HUDEP-2 (cell line): ENCODE data around the gene MVB12B.
"Not testable (repeated sequence)": the region's sequence is repeated elsewhere in the genome, so short reads cannot be mapped to it uniquely, and the experiment has no call there.

Experiments
- DNase-seq, 76 experiments: peaks; one replicate each; lab custom pipeline; 2025; ENCODE audit not compliant: unreplicated experiment in 76 of 76; lab: John Stamatoyannopoulos, UW

MVB12B gene

DNA sequence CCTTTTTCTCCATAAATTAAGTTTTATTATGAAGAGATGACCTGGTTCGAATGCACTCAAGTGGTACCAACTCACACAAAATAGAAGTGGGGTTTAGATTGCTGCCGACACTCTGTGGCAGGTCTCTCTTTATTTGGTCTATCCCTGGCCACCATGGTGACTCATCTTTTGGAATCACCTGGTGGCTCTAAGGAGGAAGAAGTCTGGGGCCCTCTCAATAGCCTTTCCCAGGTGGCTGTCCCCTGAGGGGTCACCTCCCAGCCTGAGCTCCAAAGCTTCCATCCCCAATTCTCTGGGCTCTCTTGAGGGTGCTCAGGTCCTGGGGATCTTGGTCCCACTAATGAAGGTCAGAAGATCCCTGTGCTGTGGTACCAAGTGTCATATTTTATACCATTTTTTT lies 136.8 kb downstream of the MVB12B start:
- DNase-seq = no peak

DNA sequence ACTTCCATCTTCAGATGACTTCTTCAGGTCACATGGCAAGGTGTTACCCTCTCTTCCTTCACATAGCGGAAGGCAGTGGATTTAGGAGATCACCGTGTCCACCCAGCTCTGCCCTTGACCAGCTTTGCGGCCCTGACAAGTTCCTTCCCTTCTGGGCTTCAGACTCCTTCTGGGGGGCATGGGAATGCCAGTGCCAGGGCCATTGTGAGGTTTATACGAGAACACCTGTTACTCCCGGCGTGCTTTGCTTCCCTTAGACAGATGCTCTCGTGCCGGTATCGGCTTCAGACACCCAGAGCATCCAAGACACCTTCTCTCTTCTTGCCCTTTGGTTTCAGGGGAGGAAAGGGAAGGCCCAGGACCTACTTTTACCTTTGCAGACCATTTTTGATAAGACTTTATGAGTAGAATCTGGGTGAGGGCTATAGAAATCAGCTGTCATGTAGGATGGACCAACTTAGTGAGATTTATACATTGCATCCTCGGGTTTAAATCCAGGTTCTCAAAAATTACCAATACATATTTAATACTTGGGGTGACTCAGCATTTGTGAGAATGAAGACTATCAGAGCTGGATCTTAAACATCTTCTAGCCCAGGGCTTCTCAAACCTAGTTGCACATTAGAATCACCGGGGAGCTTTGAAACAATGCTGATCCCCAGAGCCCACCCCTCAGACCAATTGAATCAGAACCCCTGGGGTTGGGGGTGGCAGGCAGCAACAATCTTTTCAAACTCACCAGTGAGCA lies 138.2 kb downstream of the MVB12B start:
- DNase-seq = no peak

DNA sequence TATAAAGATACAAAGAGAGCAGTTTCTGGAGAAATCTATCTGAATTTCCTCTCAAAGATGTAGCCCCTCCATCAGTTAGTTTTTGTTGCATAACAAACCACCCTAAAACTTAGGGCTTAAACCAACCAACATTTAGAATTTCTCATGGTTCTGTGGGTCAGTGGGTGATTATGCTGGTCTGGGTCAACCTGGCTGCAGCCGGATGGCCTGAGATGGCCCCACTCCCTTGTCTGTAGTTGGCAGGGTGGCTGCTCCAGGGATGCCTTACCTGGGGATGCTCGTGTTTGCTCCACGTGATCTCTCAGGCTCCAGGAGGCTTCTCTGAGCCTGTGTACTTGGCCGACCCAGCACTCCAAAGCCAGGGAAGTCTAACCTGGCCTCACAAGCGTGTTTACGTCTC lies 139.3 kb downstream of the MVB12B start:
- DNase-seq = no peak

DNA sequence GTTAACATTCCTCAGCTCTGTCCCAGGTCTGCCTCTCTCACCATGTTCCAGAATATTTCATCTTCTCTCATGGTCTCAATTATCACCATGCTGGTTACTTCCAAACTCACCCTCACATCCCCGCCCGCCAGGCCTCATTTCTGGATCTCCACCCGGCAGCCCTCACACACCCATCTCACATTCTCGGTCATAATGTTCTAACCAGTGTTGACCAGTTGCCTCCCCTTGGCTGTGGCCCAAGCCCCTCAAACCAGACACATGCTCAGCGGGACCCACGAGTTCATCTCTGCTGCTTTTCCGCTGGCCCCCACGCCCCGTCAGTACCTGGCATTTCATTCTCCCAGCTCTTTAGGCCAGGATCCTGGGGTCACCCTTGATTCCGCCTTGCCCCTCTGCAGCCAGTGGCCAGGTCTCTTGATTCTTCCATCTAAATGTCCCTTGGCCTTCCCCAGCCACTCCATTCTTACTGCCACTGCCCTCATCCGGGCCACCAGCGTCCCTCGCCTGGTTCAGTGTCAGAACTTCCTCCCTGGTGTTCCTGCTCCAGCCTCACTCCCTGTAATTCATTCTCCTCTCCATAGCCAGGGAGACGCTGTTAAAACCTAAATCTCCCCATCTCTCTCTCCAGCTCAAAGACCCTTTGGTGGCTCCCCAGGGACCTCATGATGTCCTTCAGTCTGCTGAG lies 141.7 kb downstream of the MVB12B start:
- no peak for DNase-seq

DNA sequence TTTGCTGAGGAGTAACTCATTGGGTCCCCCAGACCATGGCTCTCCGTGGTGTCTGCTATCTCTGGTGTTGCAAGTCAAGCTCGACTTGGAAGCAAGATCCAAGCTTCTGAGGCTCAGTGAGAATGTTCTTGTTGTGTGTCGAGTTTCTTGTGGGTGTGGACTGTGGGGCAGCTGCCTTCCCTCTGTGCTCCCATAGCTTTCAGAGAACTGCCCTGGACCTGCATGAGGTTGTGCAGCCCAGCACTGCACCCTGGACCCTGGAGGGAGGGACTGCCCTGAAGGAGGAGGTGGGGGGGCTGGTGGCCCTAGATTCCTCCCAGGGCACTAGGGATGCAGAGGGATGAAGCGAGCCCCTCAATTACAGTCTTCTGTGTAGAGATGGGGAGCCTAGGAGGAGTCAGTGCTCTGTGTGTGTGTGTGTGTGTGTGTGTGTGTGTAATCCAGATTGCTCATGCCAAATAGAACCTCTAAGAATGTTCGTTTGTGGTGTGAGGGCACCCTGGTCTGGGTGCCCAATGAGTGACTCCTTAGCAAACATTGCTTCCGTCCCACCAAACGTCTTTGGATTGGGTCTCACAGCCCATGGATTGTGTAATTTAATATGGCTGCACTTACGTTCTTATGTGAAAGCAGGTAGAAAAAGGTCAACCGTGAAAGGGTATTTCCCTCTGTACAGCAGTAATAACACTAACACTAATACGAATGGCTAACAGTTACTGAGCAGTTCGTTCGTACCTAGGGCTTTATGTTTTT lies 143.8 kb downstream of the MVB12B start:
- no peak for DNase-seq

DNA sequence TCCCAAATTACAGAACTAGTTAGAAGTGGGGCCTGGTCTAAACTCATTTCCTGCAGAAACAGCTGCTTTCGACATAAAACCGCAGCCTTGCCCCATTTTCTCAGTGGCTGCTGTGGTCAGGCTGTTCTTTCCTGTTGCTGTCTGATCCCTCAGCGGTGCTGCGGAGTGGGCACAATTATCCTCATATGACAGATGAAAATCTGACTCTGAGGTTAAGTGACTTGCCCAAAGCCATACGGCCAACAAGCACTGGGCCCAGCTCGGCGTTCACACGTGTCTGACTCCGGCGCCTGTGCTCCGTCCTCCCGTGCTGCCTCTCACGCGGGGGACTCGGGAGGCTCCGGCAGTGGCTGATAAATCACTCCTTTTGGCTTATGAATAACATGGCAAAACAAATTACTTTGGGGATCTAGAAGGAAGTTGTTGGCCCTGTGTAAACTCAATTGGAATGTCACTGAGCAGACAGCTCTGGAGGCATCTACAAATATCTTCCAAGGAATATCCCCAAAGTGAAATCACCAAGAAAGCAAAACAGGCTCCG lies 144.5 kb downstream of the MVB12B start:
- peak in 2 of 76 experiments; percentile 1 to 9 for DNase-seq

DNA sequence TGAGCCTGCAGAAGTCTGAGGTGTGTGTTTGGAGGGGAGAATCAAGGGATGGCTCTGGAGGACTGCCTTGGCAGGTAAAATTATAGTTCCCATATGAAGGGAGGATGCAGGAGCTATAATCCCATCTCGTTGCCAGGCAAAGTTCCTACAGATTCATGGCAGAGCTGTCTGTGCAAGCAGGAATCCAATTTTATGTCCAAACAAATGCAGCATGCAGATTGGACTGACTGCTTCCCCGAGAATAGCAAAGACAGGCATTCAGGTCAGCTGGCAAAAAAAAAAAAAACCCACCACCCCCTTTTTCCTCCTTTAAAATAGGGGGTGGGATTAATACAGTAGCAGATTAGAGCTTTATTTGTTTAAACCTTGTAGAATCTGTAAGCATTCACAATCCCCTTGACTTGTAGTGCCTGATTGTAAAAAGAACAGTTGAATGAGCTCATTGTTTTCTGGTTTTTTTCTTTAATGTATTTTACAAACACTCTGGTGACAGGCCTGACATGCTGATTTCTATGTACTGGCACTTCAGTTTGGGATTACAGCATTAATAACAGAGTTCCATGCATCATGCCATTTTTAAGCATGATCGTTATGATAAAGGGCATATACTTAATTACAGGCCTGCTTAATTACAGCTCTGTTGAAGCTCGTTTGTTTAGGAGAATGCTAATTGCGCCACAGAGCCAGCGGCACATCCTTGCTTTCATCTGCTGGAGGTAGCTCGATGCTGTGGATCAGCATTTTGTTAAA lies 145.7 kb downstream of the MVB12B start:
- DNase-seq = no peak

DNA sequence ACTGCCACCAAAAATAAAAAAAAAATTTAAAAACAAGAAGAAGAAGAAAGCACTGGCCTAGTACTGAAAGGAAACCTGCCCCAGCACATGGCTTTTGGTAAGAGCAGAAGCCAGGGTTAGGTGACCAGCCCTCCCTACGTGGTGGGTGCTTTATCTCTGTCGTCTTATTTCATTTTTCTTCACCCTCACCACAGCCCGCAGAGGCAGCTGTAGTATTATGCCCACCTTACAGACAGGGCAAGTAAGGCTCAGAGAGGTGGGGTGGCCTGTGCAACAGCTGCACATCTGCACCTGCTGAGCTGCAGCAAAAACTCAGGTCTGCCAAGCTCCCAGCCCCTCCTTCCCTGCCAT lies 146.3 kb downstream of the MVB12B start:
- no peak for DNase-seq

DNA sequence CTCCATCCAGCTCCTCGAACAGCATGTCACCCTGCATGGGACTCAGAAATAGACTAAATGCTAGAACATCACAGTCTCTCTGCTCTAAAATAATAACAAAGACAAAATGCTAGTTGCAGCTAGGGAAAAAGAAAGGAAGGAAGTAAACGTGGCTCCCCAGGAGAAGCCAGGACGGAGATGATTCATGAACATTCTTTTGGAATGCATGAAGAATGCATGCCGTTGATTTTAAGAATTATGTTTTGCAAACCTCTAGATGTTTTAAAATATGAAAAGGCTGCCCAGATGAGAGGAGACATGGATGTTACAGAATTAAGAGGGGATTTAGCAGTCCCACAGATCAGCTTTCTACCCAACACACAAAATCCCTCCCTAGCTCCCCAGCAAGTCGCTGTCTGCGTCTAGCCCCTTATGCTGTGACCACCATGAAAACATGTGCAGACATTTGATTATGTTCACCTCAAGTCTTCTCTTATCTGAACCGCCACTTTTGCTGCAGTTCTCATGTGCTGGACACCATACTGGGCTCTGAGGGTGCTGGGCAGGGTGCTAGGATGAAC lies 147.7 kb downstream of the MVB12B start:
- DNase-seq = no peak

DNA sequence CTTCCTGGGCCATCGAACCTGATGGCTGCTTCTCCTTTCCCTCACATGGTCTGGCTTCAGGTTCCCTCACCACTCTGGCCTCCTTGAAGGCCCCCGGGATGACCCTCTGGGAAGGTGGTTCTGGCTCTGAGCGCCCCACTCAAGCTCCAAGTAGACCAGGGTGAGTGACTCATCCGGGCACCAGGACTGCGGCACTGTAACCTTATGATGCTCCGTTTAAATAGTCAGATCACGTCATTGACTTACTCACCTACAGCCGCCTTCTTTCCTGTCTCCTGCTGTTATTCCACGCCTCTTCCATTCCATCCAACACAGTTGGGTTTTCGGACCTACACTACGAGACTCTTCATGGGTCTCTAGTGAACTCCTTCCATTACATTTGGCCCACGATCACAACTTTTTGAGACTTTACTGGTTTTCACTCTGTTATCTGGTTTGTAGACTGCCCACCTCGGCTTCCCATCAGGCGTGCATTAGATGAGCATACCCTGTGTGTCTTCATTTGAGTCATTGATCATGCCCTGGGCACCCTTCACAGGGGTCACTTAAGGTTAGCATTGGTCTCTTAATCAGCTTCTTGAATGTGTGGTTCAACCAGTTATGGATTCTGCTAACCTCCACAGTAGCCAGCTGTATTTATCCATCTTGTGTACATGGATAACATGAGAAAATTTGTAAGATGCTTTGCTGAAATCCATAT lies 148.3 kb downstream of the MVB12B start:
- DNase-seq = no peak

DNA sequence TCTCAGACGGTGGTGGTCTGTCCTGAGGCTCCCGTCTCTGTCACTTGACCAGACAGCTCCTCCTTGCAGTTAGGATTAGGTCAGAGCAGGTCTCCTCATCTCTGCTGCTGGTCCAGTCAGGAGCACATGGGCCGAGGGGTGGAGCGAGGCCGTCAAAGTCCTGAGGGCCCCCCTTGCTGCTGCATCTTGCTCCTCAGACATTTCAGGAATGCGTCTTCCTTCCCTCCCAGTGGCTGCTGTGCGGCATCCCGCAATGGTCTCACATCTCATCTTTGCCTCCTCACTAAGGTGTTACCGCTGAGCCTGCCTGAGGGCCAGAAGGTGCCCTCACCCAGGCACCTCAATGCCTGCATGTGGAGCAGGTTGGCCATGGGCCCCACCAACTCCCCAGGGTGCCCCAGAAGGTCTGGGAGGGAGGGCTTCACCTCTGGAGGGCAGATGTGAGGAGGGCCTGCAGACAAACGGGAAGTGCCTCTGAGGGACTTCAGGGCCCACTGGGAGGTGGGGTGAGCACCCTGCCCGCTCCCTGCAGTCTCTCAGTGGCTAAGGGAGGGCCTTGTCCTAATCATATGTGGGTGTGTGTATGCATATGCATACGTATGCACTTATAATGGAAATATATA lies 149.4 kb downstream of the MVB12B start:
- no peak for DNase-seq

DNA sequence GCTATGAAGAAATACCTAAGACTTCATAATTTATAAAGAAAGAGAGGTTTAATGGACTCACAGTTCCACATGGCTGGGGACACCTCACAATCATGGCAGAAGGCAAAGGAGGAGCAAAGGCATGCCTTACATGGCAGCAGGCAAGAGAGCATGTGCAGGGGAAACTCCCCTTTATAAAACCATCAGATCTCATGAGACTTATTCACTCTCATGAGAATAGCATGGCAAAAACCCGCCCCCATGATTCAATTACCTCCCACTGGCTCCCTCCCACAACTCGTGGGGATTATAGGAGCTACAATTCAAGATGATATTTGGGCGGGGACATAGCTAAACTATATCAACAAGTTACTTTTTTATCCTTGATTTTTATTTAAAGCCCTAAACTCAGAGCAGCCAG lies 150.8 kb downstream of the MVB12B start:
- not testable (repeated sequence) for DNase-seq

DNA sequence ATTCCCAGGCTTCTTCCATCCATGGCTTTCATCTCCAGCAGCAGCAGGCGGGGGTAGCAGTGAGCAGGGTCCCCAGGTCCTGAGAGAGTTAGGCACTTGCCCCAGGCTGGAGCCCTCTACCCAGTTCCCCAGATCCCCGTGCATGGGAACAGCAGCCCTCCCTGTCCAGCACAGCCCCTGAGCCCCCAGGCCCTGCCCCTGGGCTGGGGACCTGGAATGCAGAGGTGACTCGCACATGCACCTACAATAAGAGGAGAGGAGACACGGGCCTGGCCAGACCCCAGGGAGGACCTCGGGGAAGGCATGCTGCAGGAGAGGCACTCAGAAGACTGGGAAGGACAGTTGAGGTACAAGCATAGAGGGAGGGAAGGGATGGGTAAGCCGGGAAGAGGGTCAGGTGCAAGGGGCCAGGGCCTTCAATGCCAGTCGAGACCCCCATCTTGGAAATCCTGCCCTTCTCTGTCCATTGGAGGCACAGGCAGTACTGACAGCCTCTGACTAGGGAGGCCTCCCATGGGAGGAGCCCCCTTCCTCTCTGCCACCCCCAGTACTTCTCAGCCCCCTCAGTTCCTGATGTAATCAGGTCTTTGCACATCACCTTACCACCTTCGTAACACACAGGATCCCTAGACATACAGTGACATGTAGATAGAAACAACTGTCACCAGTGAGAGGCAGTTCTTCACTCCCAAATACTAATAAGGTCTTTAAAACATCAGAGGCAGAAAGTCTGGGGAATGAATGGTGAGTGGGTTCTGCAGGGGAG lies 151.8 kb downstream of the MVB12B start:
- no peak for DNase-seq

DNA sequence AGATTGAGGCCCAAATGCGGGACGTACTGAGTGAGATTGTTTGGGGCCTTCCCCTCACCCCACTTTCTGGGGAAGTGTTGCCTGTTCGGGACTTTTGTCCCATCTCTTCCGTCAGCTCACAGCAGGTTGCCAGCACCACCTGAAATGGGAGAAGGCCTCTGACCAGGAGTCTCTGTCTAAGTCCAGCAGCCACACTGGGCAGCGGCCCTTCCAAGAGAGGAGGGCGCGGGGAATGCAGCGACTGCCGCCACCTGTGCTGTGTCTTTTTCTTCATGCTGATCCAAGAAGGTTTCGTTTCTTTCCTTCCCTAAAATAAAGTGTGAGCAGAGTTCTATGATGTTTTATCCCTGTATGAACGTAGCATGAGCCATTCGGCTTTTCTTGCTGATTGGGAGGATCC lies 152.9 kb downstream of the MVB12B start:
- no peak for DNase-seq

DNA sequence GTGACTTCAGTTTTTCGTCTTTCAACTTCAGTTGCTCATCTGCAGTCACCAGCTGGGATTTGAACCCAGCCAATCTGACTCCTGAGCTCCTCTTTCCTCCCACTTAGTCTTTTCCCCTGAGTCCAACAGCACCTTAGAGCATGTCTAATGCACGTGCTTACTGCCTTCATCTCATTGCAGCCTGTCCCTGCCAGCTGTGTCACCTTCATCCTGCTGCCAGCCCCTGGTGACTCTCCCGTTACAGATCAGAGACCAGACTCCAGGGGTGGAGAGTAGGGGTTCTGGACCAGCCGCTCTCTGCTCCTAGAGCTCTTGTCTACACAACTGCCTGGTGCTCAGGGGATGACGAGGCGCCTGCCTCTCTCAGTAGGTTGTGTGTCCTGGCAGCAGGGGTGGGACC lies 154.2 kb downstream of the MVB12B start:
- DNase-seq = no peak

DNA sequence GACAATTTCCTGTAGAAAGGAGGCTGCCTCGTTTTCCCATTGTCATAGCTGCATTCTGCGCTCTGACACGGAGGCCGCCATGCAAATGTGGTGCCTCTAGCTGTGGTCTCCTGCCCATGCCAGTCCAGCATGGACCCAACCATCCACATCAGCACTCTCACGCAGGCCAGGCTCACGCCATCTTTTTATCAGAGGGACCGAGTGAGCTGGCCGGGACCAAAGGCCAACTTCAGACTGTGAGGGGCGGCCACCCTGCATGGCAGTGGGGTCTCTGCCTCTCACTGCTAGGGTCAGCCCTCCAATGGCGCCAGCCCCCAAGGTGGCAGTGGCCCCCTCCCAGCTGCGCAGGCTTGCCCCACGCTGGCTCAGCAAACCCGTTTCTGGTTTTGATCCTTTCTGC lies 155.2 kb downstream of the MVB12B start:
- DNase-seq = no peak

DNA sequence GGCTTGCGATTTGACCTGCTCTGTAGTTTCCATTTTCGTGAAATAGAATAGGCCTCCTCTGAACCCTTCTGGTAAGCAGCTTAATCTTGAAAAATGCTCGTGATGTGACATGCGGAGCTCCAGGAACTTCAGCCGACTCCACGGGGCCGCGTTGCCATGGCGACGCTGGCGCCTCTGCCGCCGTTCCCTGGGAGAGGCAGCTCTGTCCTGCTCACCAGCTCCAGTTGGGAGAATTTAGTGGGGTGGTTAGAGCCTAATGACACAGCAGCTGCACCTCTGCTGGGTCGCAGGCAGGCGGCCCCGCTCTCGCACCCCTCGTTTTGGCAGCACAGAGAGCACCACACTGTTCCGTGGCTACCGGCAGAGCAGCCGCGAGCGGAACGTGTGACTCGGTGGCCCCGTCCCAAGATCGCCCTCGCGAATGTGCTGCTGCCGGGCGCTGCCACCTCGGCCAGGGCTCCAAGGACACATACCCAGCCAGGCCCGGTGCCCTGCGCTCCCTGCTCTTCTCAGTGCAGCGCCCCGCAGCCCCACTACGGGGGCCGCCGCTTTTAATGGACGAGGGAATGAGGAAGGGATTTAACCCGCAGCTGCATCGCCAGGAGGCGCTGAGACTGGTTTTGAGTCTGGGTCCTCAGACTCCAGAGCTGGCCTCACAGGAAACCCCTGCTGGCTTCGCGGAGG lies 155.9 kb downstream of the MVB12B start:
- no peak for DNase-seq

DNA sequence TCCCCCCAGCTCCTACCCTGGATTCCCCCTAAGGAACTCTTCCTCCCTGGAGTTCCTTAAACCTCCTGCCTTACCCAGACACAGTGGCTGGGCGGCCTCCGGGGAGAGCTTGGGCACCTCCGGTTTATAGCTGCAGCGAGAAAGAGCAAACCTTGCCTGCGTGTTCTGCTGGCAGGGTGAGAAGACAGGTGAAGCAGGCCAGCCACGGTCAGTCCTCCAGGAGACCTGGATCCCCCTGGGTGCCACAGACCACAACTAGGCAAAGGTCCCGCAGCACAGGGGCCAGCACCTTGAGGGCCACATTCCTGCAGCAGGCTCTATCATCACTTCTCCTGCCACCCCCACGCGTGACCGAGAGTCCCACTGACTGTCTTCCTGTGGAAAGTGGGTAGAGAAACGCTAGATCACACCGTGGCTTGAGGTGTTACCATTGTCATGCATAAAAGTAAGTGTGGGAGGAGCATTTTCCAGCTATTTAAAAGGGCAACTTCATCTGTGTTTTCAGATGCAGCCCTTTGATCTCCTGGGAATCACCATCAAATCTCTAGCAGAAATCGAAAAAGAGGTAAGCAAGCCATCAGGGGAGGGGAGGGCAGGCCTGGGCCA lies 156.9 kb downstream of the MVB12B start:
- no peak for DNase-seq
